HG02678 (cell line): ENCODE results near the gene GPR4.

Experiments used
- ATAC-seq: cut with Tn5 transposase; IDR thresholded peaks from one replicate; pipeline ENCODE4 v1.9.1; 2021; ENCODE audit warnings: mild to moderate bottlenecking, moderate library complexity; ENCODE audit not compliant: unreplicated experiment

Gene GPR4

GRCh38 chr19:45590300-45591003 lies 11.6 kb downstream of the GPR4 start:
- ATAC-seq: no peak

DNA sequence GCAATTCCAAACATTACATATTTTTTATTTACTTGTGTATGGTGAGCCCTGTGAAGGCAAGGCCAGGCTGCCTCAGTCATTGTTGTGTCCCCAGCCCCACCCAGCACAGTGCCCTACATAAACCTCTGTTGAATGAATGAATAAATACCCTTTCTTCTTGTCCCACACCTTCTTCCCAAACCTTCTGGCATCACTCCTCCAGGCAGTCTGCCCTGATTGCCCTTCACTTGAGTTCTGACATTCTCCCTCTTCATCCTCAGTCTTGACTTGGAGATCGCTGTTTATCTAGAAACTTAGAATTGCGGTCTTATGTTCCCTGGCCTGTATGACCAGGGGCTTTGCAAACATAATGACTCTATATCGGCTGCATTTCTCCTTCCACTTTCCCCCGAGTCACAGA lies 12.2 kb downstream of the GPR4 start:
- ATAC-seq: no peak

DNA sequence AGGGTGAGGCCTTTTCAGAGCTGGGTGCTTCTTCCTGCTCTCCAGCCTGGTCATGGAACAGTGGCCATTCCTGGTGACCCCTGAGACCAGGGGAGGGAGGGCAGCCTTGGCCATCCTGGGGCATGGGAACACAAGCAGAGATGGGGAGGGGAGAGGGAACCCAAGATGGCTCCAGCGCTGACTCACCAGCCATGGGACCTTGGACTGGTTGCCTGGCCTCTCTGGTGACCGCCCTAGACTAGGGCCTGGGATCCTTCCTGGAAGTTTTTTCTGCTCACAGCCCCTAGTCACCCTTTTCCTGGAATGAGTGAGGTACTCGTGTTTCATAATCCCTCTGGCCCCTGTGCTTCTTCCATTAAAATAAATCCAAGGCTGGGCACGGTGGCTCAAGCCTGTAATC lies 14.1 kb downstream of the GPR4 start:
- ATAC-seq: no peak

DNA sequence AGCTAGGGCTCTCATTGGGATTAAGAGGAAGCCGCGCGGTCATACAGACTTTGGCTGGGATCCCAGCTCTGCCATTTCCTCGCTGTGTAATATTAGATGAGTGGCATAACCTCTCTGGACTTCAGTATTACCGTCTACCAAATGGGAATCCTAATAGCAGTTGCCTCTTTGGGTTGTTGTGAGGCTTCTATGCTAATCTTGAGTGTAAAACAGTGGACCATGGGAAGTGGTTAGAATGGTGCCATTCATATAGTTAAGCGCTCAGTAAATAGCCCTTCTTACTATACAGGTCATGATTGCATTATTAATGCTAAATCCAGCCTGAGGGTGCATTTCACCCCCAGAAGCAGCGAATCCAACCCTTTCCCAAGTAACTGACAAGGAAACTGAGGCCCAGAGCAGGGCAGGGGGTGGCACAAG lies 16.8 kb downstream of the GPR4 start:
- ATAC-seq: no peak

DNA sequence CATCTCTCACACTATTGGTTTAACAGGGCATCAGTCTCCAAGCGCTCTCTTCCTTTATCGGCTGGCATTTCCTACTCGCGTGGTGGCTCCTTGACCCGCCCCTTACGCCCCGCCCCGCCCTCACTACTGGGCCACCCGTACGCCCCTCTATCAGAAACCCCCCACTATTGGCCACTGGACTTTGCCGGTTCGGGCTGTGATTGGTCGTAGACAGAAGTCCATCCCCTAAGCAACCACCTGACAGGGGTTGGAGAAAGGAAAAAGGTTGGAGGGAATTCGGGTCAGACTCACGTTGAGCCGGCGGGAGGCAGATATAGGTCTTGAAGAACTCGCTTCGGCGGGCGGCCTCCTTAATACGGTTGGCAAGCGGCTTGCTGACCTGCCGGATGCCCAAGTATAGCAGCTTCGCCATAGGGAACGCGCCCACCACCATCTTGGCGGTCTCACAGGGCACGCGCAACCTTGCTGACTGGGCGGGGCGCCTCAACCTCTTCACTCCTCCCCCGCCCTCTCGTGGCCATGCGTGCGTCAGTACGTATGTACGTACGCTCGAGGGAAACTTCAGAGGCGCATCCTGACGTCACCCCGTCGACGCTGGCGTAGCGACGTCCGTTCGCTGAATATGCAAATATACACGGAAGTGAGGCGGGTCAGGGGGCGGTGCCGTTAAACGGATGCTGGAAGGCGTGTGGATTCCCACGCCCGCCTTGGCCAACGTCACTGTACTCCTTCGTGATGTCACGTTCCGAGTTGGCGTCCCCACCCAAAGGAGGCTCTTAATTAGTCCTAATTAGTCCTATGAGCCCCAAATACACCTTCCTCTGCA lies 17.5 kb downstream of the GPR4 start, which contains the start of gene OPA3:
Gene OPA3, minus strand, starts transcription at position 471 of the 826 bp plus-strand sequence. Its CDS starts 38 bp downstream, at position 433.
- peak; percentile 85 for ATAC-seq

- ATAC-seq: no peak
Observed at GRCh38 chr19:45581576-45581975, 20.4 kb downstream of the GPR4 start.

DNA sequence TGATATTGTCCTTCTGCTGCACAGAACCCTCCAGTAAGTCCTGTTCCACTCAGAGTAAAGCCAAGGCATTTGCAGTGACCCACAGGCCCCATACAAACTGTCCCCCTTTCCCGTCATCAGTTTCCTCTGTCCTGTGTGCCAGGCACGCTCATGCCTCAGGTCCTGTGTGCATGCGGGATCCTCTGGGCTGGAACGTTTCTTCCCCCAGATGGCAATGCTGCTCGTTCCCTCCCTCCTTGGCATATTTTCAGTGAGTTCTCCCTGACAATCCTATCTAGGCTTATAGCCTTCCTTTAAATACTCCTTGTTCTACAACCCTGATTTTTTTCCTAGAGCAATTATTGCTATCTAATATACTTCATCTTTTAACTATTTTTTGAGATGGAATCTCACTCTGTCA lies 23.2 kb downstream of the GPR4 start:
- ATAC-seq: no peak

DNA sequence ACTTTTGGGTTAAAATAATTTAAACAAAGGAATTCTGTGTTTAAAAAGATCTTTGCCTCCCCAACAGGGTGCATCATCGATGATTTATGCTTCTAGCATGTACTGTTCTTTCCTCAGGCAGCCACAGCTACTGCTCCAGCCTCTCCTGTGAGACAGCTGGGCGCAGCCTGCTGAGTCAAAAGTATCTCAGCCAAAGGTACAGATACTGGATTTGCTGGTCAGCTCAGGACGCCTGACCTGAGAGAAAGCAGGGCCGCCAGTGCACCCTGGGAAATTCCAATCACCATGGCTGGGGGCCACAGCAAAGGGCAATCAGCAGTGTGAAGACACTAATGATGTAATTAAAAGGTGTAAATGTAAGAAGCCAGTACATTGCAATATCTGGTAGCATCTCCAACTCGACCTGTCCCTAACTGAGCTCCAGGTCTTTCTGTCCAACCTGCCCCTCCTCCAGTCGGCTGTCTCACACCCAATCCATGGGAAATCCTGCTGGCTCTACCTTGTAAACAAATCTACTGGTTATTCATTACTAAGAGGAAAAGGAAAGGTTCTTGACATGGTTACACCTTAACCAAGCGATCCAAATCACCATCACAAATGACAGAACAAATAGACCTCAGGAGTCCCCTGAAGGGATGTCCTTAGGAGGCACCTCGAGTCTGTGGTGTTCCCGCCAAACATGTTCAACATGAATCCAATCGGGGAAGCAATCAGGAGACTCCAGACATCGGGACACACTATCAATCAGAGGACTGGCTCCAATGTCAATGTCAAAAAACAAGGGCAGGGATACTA lies 24.7 kb downstream of the GPR4 start:
- no peak for ATAC-seq

DNA sequence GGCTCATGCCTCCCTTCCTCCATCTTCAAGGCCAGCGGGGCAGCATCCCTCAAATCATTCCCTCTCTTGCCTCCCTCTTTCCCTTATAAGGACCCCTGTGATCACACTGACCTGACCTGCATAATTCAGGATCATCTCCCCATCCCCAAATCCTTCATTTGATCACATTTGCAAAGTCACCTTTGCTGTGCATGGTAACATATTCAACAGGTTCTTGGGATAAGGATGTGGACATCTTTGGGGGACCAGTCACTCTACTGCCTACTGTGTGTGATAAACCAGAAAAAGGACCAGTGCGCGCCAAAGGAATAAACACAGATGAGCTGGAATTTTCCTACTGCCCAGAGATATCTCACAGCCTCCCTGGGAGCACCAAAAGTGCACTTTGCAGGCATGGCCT lies 25.3 kb downstream of the GPR4 start:
- ATAC-seq: no peak

- ATAC-seq: no peak
Observed at GRCh38 chr19:45575216-45575615, 26.8 kb downstream of the GPR4 start.

GRCh38 chr19:45574526-45574925 lies 27.5 kb downstream of the GPR4 start:
- no peak for ATAC-seq

DNA sequence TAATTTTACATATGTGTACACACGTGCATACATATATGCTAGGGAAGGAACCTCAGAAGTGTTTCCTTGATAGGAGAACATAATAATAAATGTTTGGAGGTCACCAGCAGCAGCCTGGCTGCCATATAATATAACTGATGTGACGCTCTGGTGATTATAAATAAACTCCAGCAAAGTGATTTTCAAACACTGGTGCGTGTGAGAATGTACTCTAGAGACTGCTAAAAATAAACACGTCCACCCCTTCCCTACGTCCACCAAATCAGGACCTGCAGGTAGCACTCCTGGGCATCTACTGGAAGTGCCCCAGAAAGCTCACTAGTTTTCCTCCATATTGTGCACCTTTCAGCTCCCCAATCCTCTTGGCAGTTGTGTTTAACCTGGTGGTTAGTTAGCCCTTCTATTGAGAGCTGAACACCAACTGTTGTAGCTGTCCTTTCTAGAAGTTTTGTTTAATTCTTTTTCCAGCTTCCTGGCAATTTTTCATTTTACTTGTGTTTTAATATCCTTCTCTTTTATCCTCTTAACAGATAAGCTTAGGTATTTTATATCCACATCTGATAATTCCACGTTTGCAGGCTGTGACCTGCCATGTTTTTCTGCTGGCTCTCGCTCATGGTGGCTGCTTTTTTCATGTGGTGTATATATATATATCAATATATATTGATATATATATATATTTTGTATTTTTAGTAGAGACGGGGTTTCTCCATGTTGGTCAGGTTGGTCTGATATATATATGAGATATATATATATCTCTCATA lies 30.4 kb downstream of the GPR4 start:
- no peak for ATAC-seq

- ATAC-seq: no peak
Observed at GRCh38 chr19:45569619-45570421, 32.2 kb downstream of the GPR4 start.

- ATAC-seq: no peak
Observed at GRCh38 chr19:45568732-45569131, 33.3 kb downstream of the GPR4 start.

DNA sequence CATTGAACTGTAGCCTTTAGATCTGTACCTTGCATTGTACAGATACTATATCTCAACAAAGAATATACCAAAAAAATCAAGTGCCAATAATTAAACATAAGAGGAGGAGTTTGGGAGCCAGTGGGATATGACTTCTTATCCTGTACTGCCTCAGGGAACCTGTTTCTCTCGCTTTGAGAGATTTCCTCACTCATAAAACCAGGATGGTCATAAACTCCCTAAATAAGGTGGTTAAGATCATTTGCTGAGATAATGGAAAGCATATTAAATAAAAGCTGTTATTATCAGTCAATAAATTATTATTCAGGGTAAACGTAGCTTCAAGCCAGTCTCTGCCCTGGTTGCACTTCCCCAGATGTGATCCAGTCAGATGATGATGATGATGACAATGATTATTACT lies 34.4 kb downstream of the GPR4 start:
- no peak for ATAC-seq

DNA sequence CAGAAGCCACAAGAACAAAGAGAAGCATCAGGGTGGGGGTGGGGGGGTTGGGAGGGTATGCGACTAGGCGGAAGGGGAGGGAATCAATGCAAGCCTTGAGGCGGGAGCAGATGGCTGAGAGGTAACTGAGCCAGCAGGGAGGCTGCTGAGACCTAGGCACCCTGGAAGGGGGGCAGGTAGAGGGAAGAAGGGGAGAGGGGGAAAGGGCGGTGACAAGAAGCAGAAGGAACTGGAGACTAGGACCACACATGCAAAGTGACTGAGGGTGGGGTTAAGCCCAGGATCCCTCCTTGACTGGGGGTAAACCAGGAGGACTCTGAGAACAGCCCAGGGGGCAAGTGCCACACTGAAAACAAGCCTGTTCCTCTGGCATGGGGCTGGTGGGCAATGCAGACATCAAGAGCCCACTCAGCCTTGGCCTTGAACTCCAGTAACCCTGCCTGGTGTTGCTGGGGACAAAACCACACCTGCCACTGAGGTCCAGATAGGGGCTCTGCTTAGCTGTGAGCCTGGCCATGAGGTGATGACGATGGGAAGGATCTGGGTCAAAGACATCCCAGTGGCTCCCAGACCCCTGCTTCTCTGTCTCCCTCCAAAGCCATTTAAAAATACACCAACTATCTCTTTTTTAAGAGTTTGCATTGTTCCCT lies 37.8 kb downstream of the GPR4 start:
- no peak for ATAC-seq

DNA sequence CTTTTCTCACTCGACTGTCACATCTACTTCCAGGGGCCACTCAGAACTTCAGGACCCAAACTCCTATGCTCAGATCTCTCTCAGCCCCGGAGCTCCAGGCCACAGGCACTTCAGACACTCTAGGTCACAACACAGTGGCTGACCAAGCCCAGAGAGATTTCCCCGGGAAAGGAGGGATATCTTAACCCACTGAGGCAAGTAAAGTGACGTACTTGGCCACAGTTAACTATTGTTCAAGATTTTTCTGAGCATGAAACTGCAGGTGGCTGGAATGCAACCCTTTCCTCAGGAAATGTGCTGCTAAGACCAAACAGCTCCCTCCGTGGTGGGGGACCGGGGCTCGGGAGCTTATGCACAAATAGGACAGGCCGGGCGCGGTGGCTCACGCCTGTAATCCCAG lies 41.3 kb downstream of the GPR4 start:
- ATAC-seq: no peak

GRCh38 chr19:45560038-45560437 lies 42.0 kb downstream of the GPR4 start:
- no peak for ATAC-seq

DNA sequence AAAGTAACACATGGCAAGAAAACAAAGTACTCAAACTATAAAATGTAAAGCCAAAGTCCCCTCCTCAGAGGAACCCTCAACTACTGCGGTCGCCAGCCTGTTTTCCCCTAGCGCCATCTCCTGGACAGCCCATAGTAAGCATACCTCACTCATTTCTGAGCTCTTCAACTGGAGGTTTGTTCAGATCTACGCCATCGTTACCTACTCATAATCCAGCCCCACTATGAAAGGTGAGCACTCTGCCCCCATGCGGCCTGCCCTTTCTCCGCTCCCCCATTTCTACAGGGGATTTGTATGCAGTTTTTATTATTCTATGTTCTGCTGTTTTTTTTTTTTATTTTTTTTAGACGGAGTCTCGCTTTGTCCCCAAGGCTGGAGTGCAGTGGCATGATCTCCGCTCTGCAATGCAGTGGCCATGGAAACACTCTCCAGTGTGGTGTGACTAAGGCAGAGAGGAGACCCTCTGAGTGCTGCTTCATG lies 43.6 kb downstream of the GPR4 start:
- no peak for ATAC-seq
